ENCODE data around the gene FLYWCH2. TPM values are rescaled to one million over a fixed set of nuclear protein-coding genes. Genes with fewer than 3 reads are reported as not detected.

Gene FLYWCH2
- total and polyA plus RNA-seq, 7 donors, result 27.5 to 64.2 (median 43.2) TPM

GRCh38 chr16:2841606-2842339 lies 41.2 kb upstream of the FLYWCH2 start:
- Histone ChIP-seq H3K4me1 (peaks cover 0 to 9% (median 3%) of the 10 kb centered on the region in 4 donors), H3K9me3 (no peaks in the 10 kb centered on the region), H3K4me3 (peak overlapping the region in 2 of 4 donors; percentile 30), H3K27me3 (peaks cover 0 to 41% (median 16%) of the 10 kb centered on the region in 3 donors), H3K36me3 (no peaks in the 10 kb centered on the region), H3K27ac (no peak overlapping the region)
- DNase-seq, result peak; percentile 58
- 63 to 76% methylated on average over 18 of the region's 18 CpGs for WGBS, 2 donors
- intact Hi-C loops (cut with DNase I), result no loop called here
- TF ChIP-seq POLR2AphosphoS5 (IDR thresholded peaks at IDR 0.05) (no peak), EP300 (IDR thresholded peaks at IDR 0.05) (no peak), POLR2A (IDR thresholded peaks at IDR 0.05) (no peak), CTCF (IDR thresholded peaks at IDR 0.05) (no peak)

GRCh38 chr16:2842340-2843000 lies 40.5 kb upstream of the FLYWCH2 start:
- H3K27ac ChIP-seq, result peak overlapping the region in 1 of 4 donors; percentile 20
- DNase-seq, result peak; percentile 69
- 42 to 61% methylated on average over 40 of the region's 40 CpGs for WGBS, 2 donors
- H3K9me3 ChIP-seq, result no peaks in the 10 kb centered on the region
- TF ChIP-seq CTCF (IDR thresholded peaks at IDR 0.05) (no peak), EP300 (IDR thresholded peaks at IDR 0.05) (no peak), POLR2AphosphoS5 (IDR thresholded peaks at IDR 0.05) (no peak), POLR2A (IDR thresholded peaks at IDR 0.05) (no peak)
- H3K27me3 ChIP-seq, result peaks cover 0 to 36% (median 16%) of the 10 kb centered on the region in 3 donors
- no peaks in the 10 kb centered on the region for H3K36me3 ChIP-seq
- H3K4me1 ChIP-seq, result peaks cover 0 to 9% (median 3%) of the 10 kb centered on the region in 4 donors
- H3K4me3 ChIP-seq, result peak overlapping the region in 2 of 4 donors; percentile 30
- intact Hi-C loops (cut with DNase I), result no loop called here

- intact Hi-C loops (cut with DNase I), result no loop called here
- Histone ChIP-seq H3K4me3 (no peak overlapping the region), H3K4me1 (peaks cover 0 to 9% (median 3%) of the 10 kb centered on the region in 4 donors), H3K9me3 (no peaks in the 10 kb centered on the region), H3K36me3 (no peaks in the 10 kb centered on the region), H3K27me3 (peaks cover 0 to 26% (median 16%) of the 10 kb centered on the region in 3 donors), H3K27ac (no peak overlapping the region)
- no peak for TF ChIP-seq CTCF (IDR thresholded peaks at IDR 0.05)
- TF ChIP-seq EP300 (IDR thresholded peaks at IDR 0.05), result no peak
- no peak for TF ChIP-seq POLR2AphosphoS5 (IDR thresholded peaks at IDR 0.05)
- no peak for TF ChIP-seq POLR2A (IDR thresholded peaks at IDR 0.05)
- WGBS, 2 donors, result 88 to 91% methylated on average over 8 of the region's 8 CpGs
- no peak for DNase-seq
These were observed 39.5 kb upstream of the FLYWCH2 start for GRCh38 chr16:2843526-2843925.

GRCh38 chr16:2845116-2845515 lies 37.9 kb upstream of the FLYWCH2 start:
- DNase-seq, result no peak
- TF ChIP-seq POLR2AphosphoS5 (IDR thresholded peaks at IDR 0.05), result no peak
- TF ChIP-seq POLR2A (IDR thresholded peaks at IDR 0.05), result no peak
- no peak for TF ChIP-seq CTCF (IDR thresholded peaks at IDR 0.05)
- TF ChIP-seq EP300 (IDR thresholded peaks at IDR 0.05), result no peak
- H3K9me3 ChIP-seq, result no peaks in the 10 kb centered on the region
- intact Hi-C loops (cut with DNase I), result no loop called here
- peaks cover 0 to 28% (median 3%) of the 10 kb centered on the region in 3 donors for H3K27me3 ChIP-seq
- H3K4me3 ChIP-seq, result no peak overlapping the region
- no peaks in the 10 kb centered on the region for H3K36me3 ChIP-seq
- WGBS, 2 donors, result 74 to 83% methylated on average over 5 of the region's 5 CpGs
- peaks cover 0 to 9% (median 3%) of the 10 kb centered on the region in 4 donors for H3K4me1 ChIP-seq
- no peak overlapping the region for H3K27ac ChIP-seq
